AML-193 (cell line): Measurements from ENCODE around the gene PSRC1.
"Not testable (repeated sequence)": the region's sequence is repeated elsewhere in the genome, so short reads cannot be mapped to it uniquely, and the experiment has no call there.

ENCODE experiments used
- DNase-seq, 2 experiments: peaks; one replicate each; lab custom pipeline; 2025; lab: John Stamatoyannopoulos, UW

PSRC1 gene

GRCh38 chr1:109295712-109296415 is 12.9 kb upstream of the PSRC1 start:
- no peak for DNase-seq

- DNase-seq = no peak
Observed at GRCh38 chr1:109294481-109294880, 11.5 kb upstream of the PSRC1 start.

GRCh38 chr1:109293026-109293425 is 10.1 kb upstream of the PSRC1 start:
- no peak for DNase-seq

- DNase-seq = no peak
Observed at GRCh38 chr1:109292364-109292763, 9.4 kb upstream of the PSRC1 start.

- DNase-seq = peak; percentile 64 to 71
Observed at GRCh38 chr1:109290998-109291397, 8.1 kb upstream of the PSRC1 start.

GRCh38 chr1:109290137-109290536 is 7.2 kb upstream of the PSRC1 start:
- no peak for DNase-seq

GRCh38 chr1:109286762-109287161 is 3.8 kb upstream of the PSRC1 start:
- DNase-seq = not testable (repeated sequence)

GRCh38 chr1:109283748-109284600 is 1.0 kb upstream of the PSRC1 start:
- no peak for DNase-seq

GRCh38 chr1:109282497-109282951 is 421 bp downstream of the PSRC1 start:
- DNase-seq = no peak

- DNase-seq = peak; percentile 74 to 78
Observed at GRCh38 chr1:109281680-109282496, 1.1 kb downstream of the PSRC1 start.

GRCh38 chr1:109280862-109281261 is 2.1 kb downstream of the PSRC1 start:
- DNase-seq = no peak

GRCh38 chr1:109279615-109280278 is 3.2 kb downstream of the PSRC1 start:
- DNase-seq = no peak

GRCh38 chr1:109277434-109278204 is 5.3 kb downstream of the PSRC1 start:
- peak; percentile 28 to 59 for DNase-seq

GRCh38 chr1:109275706-109276345 is 7.1 kb downstream of the PSRC1 start:
- DNase-seq = no peak

GRCh38 chr1:109274533-109275476 is 8.1 kb downstream of the PSRC1 start:
- no peak for DNase-seq

- no peak for DNase-seq
Observed at GRCh38 chr1:109273570-109274288, 9.2 kb downstream of the PSRC1 start.

- no peak for DNase-seq
Observed at GRCh38 chr1:109272831-109273547, 10.0 kb downstream of the PSRC1 start.
